Bone marrow (tissue), 2 donors: ENCODE measurements around the gene GALNT18.

Experiments used
- DNase-seq, 2 donors: peaks; one replicate each; lab custom pipeline; 2025; lab: John Stamatoyannopoulos, UW

The GALNT18 gene

DNA sequence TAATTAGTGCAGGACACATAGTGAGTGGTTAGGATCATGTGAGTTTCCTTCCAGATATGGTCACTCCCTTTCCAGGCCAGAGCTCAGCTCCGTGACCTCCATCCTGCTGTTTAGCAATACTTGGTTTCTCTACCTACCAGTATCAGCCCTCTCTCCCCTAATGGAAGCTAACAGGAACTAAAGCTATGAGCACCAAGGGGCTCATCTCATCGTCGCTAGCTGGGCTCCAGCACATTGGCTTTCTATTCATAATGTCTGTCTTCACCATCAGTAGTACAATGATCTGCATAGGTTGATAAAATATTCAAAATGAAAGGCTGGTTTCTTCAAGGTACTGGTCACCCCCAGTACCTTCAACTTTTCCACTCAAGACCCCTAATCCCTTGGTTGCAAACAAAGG is 2.4 kb upstream of the GALNT18 start:
- no peak for DNase-seq

DNA sequence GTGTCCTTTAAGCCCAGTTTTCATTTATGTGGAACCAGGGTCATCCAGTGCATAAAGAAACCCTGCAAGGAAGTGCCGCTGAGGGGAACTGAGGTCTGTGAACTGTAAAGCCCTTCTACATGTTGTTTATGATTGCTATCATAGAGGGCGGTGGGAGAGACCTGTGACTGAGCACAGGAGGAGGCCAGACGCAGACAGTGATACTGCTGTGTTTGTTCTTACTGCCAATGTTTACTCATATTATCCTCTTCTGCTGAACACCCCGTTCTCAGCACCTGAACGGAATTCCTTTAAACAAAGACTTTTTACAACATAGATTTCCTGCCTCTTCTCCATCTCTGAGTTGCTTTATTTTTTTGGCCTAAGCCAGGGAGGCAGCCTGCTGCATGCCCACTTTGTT is 967 bp upstream of the GALNT18 start:
- no peak for DNase-seq

DNA sequence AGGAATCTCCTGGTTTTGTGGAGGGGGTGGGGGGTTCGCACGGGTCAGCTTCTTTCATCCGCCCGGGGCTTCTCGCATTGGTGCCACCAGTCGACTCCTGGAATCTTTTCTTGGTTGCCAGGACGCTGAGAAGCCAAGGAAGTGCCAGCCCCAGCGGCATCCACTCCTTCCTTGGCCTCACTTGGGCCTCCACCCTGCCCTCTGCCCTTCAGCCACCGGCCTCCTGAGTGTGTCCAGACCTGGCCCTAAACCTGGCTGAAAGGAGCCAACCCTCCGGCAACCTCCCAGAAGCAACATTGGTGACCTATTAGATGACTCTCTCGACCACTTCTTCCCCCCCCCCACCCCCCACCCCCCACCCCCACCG is 518 bp upstream of the GALNT18 start:
- no peak for DNase-seq

DNA sequence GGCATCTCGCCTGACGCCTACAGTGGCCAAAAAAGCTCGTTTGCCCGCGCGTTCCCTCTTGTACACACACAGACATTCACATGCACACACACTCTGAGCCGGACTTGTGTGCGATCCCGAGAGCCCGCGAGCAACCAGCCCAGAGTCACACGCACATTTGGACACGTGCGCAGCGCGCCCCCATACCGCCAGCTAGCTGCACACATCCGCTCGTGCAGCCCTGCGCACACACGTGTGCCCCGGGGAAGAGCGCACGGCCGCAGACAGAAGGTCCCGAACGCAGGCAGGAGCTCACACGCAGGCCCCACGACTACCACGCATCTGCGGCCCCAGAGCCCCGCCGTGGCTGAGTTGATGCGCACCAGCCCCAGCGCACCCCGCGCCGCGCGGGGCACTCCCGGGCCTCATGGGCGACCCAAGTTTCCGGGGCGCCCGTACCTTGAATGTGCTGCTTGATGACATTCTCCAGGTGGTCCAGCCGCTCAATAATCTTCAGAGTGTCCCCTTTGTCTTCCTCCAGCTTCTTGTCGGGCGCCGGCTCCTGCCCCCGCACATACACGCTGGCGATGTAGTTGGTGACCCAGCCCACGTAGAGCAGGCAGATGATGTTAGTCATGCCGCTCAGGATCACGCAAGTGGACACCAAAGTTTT is 758 bp downstream of the GALNT18 start:
- no peak for DNase-seq

DNA sequence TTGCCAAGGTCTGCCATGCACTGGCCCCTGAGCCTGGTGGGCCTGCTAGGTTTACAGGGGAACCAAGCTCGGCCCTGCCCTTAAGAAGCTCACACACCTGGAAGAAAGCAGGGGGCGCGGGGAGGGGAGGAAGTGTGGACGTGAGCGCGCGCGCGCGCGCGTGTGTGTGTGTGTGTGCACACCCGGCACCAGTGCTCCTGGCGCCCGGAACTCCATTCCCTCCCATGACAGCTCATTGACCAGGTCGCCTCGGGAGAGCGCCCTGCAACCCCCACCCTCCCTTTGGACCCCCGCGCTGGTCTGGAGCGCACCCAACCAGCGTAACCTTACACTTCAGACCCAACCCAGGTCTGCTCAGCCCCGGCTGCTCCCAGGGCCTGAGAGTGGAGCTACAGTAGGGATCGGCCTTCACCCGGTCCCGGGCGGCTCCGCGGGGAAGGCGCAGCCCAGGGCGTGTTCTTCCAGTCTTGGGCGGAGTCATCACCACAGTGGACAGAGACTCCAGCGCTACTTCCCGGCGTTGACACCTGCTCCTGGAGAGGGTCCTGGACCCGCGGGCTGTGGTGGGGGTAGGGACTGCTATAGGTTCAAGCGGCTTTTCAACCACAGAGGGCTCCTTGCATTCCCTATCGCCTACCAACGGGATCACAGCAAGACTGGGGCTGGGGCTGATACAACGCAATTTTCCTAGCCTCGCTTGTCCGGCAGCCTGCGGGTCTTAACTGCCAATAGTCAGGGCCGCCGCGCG is 1.5 kb downstream of the GALNT18 start:
- no peak for DNase-seq

DNA sequence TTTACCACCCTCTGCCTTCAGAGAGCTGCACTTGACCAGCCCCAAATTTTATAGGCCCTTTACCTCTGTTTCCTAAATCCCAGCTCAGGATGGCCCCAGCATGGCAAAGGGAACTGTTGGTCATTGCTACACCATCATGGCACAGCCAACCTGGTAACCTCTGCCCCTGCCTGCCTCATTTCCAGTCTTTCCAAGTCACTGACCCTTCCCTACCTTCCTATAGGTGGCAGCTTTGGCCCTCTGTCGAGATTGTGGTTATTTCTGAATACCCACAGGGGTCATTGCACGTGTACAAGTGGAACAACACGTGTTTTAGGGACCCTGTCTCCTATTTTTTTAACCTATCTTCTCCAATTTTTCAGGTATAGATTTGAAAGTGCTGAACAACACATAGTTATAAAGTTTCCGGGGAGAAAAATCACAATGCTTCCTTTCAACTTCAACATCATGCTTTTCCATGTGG is 2.8 kb downstream of the GALNT18 start:
- no peak for DNase-seq

DNA sequence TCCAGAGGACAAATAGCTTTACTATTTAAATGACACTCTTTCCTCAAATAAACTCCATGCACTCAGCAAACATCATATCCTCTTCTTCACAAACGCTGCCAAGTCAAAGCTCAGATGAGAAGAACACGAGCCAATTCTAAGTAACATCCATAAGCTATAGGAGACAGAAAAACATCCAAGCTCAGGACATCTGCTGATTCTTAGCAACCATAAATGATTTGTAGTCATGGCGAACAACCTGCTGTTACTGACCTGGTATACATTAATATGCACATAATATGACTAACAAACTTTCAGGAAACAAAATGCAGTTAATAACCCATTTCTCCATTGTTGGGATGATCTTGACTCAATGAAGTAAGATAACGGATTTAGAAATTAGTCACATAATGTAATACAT is 6.7 kb downstream of the GALNT18 start:
- DNase-seq, result no peak

DNA sequence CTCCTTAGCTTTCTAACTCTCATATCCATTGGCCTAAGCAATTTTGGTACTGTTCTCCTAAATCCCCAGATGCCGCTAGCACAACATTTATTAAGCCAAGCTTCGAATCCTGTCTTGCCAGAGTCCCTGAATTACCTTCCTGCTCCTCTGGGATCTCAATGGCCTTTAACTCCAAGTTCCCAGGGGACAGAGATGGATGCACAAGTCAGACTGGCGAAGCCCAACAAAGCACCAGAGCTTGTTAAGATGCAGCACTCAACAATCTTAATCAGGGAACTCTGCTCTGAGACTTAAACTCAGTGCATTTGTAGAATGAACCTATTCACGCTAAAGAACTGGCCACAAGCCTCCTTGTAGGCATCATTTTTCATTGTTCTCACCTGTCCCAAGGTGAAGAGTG is 9.4 kb downstream of the GALNT18 start:
- no peak for DNase-seq

DNA sequence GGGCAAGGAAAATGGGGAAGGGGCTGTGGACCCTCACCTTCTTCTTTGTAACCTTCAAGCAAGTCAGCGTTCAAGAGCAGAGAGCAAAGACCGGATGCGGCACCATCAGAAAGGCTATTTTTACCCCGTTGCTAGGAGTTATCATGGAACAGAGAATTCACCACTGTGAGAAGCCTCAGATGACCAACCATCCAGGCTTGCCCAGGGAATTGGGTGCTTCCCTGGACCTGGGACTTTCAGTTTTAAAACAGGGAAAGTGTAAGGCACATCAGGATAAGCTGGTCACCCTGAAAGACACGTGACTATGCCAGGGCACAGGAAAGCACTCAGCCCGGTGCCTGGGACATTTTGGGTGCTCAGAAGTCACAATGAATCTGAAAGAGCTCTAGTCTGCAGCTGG is 10.4 kb downstream of the GALNT18 start:
- no peak for DNase-seq

DNA sequence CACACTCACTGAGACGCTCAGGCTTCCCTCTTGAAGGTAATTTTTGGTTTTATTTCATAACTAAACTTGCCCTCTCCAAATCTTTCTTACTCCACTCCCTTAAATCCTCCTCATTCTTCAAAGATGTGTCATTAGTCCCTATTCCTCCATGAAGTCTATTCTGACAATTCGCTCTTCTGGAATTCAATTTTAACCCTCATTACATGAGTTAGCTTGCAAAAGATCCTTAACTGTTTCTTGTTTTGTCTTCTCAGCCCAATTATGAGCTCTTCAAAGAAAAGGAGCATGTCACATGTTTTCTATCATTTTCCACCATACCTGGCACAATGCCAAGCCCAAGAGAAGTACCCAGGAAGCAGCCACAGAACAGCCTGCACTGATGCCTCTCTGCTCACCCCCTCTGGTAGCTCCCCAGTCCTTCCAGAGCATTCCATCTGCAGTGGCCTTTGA is 13.0 kb downstream of the GALNT18 start:
- DNase-seq, result no peak

DNA sequence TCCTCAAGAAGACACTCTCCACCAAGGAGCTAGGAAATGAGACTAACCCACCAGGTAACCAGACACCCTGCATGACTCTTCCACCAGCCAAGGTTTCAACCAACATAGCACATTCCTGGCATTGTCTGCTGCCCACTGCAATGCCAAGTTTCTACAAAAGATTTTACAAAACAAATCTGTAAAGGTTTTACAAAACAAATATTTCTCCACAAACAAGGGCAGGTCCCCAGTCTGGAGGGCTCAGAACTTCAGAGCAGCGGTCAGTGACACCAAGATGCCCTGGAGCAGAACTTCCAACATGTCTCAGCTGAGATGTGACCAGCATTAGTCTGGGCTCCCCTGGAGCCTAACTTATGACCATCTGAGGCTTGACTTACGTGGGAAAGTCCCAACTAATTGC is 14.0 kb downstream of the GALNT18 start:
- DNase-seq, result no peak

DNA sequence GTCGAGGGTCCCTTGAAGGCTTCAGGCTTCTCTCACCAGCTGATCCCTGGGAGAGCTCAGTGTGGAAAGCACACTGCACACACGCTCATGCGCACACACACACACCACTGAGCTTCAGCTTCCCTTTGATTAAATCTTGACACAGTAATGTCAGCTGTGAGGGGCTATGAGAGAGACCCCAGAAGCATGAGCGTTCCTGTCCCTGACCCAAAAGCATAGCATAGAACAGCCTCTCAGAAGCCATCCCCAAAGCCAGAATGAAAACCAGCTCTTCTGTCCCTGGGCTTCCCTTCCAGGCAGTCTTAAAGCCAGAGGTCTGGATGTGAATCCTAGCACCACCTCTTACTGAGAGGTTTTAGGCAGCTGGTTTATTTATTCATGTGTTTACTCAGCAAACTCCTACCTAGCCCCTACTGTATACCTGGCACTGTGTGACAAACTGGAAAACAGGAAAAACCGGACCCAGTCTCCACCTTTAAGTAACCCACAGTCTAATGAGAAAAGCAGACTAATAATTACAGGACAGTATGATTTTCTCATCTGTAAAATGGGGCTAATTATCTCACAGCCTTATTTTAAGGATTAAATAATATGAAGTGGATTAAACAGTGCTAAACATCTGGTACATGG is 15.9 kb downstream of the GALNT18 start:
- no peak for DNase-seq

DNA sequence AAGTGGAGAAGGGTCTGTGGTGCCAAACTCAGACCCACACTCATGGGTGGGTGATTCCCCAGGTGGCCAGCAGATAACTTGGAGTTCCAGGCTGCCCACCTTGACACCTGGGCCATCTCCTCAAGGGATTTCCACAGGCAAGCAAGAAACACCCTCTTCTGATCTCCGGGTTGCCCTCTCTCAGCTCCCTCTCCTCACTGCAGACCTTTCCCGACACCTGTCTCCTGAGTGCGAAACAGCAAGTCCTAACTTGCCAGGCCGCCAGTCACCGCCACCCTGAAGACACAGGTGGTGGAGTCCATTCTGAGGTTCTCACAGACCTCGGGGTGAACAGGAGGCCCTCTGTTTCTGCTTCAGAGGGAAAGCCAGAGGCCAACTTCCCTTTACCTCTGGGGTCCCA is 16.6 kb downstream of the GALNT18 start:
- no peak for DNase-seq

DNA sequence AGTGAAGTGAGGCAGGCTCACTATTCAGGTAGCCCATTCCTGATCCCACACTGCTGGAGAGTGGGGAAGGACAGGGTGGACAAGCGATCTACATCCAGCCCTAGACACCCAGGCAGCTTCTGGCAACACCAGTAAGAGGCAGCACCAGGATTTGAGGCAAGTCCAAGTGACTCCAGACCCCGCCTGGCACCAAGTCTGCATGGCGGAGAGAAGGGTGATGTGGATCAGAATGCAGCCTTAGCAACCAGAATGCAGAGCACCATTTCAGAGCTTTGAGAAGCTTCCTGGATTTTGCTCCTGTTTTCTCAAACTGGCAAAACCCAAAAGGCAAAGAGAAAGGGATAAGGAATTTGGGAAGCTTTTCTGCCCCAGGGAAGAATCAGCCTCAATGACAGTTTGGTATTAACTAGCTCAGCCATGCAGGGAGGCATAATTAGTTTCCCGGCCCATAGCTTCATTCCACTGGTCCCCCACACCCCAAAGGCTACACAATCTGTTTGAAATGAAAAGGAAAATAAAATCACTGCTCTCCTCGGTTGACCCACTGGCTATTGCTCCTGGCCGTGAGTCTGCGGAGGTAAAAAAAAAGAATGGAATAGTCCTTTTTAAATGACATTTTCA is 17.3 kb downstream of the GALNT18 start:
- DNase-seq, result no peak

DNA sequence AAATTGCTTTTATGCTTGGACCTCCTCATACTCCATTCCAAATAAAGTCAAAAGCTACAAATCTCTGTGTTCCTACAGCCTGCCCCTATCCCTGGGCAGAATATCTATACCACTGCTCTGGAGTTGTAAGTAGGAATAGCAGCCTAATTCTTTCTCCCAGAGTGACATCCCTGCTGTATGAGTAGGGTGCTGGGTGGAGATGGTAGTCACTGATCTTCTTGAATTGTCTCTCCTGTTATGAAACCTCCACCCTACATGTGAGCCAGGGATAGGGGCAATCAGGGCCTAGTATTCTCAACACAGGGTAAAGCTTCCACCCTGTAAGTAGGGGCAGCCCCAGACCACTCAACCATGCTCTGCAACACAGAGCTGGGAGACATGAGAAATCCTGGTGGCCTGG is 19.8 kb downstream of the GALNT18 start:
- no peak for DNase-seq

DNA sequence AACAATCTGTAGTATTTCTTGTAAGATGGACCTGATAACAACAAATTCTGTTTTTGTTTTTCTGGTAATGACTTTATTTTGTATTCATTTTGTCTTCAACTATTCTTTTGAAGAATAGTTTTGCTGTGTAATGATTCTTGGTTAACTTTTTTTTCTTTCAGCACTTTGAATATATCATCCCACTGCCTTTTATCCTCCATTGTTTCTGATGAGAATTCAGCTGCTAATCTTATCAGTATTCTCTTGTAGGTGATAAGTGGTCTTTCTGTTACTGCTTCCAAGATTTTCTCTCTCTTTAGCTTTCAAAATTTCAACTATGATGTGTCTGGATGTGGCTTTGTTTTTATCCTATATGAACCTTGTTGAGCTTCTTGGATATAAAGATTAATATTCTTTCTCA is 21.5 kb downstream of the GALNT18 start:
- no peak for DNase-seq

DNA sequence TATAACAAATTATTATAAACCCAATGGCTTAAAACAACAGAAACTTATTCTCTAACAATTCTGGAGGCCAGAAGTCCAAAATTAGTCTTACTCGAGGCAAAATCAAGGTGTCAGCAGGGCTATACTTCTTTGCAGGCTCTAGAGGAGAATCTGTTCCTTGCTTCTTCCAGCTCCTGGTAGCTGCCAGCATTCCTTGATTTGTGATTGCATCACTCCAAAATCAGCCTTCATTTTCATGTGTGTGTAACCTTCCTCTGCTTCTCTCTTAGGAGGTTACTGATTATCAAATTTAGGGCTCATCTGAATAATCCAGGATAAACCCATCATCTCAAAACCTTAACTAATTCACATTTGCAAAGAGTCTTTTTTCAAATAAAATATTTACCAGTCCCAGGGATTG is 23.6 kb downstream of the GALNT18 start:
- no peak for DNase-seq

DNA sequence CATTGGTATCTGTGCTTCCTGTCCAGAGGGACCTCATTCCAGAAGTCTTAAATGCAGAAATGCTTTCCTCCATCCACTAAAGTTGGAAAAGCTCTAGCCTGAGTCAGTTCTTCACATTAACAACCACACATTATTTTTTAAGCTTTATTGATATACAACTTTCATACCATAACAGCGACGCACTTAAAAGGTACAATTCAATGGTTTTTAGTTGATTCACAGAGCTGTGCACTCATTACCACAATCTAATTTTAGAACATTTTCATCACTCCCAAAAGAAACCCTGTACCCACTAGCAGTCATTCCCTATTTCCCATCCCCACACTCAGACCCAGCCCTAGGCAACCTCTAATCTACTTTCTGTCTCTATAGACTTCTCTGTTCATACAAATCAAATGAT is 27.6 kb downstream of the GALNT18 start:
- DNase-seq, result no peak

DNA sequence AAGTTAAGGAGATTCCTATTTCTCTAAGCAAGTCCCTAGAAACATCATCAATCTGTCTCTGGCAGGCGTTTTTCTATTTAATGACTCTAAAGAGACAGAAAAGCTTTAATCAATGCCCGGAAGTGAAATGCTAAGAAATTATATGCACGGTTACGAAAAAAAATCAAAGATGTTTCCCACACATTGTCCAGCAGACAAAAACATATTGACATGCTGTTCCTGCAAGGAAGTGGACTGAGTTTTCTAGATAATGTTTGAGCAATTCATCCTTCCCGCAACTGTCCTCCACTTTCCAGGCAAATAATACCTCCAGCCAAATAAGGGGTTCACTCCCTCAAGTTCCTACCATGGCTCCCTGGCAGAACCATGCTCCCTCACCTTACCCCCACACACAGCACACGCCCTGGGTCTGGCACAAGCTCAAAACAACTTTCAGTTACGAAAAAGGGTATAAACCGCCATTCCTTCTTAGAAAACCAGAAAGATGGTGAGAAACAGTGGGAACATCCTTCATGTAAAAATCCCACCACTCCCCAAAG is 29.6 kb downstream of the GALNT18 start:
- DNase-seq, result no peak

DNA sequence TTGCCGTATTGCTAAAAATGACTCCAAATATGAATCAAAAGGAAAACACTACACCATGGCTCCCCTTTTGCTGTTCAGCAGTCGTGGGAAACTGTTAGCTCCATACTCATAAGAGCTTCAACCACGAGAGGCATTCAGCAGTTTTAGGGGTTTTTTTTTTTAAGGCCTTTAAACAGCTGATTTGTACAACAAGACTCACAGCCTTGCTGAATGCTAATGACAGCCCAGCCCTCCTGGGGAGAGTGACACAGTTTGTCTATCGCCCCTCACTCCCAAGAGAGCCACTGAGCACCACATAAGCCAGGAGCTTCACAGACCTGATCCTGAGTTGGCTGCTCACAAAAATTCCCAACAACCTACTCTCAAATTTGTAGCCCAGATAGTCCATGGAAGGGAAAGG is 32.4 kb downstream of the GALNT18 start:
- no peak for DNase-seq

DNA sequence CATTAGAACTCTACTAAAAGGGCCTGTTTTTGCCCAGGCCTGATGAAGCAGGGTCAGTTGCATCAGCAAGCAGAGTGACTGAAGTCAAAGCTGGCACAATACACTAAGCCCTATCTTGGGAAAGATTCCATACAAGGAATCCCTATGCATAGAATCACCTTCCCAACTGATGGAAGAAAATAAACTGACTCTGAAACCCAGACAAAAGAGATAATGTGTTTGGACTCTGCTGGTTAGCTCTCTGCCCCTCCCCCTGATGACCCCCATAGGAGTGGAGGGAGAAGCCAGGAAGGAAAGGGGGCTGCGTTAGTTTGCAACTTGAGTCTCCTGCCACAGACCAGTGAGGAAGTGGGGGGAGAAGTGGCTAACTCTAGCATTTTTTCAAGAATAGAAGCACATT is 32.9 kb downstream of the GALNT18 start:
- no peak for DNase-seq

DNA sequence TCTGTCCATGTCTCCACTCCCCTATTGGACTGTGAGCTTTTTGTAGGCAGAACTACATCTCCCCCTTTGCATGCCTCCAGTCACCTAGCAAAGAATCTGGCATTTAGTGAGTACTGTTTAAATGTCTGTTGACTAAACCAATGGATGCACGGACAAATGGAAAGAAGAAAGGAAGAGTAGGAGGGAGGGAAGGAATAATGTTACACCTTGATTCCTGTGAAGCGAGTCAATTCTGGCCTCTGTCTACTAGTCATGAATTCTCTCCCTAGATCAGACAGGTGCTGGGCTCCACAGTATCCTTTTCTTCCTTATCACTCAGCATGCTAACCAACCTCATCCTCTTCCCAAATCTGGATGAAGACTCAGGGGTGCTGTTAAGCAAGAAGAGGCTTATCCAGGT is 33.6 kb downstream of the GALNT18 start:
- no peak for DNase-seq

DNA sequence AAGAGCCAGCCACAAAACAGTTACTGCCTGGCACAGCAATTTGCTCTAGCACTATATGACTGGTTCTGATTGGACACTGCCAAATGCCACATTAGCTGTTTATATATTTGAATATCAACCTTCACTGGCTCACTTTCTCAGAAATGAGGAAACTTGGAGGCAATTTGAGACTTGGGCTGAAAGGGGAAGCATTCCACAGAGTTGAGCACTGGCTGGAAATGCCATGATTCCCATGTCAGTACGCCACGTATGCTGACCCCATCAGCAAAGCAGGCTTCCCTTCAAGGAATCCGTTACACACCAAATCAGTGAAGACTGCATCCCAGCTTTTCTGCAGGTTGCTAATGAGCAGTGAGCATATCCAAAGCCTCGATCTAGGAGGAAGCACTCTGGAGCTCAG is 34.7 kb downstream of the GALNT18 start:
- no peak for DNase-seq
